ENCODE measurements around the gene ERBB4.

Gene ERBB4

GRCh38 chr2:212274215-212274614, 264.4 kb downstream of the ERBB4 start:
- Histone ChIP-seq H3K18ac (ENCODE audit: low read length) (no peak overlapping the region), H4K91ac (ENCODE audit: low read depth, low read length, poor library complexity) (no peak overlapping the region), H3K36me3 (replicated peaks in 1 of 2; ENCODE audit: control insufficient read depth in 2 of 2, insufficient read depth in 2 of 2, low read length in 2 of 2) (no peaks in the 10 kb centered on the region), H3K4me2 (ENCODE audit: insufficient read depth, low read length, poor library complexity, severe bottlenecking) (no peak overlapping the region), H3K4me1 (ENCODE audit: control insufficient read depth in 2 of 2, insufficient read depth in 1 of 2, low read depth in 1 of 2, low read length in 2 of 2) (peaks cover 0 to 3% of the 10 kb centered on the region in 2 donors), H2BK120ac (ENCODE audit: low read depth, low read length) (no peak overlapping the region), H2BK15ac (ENCODE audit: low read length) (no peak overlapping the region), H2BK12ac (ENCODE audit: low read length) (no peak overlapping the region), H3K4ac (ENCODE audit: low read length) (no peak overlapping the region), H3K79me1 (ENCODE audit: low read depth, low read length) (no peaks in the 10 kb centered on the region), H2AK5ac (ENCODE audit: low read depth, low read length) (no peak overlapping the region), H3K14ac (ENCODE audit: low read length) (no peak overlapping the region), H3K9me3 (replicated peaks in 1 of 2; ENCODE audit: control insufficient read depth in 2 of 2, insufficient read depth in 1 of 2, low read depth in 1 of 2, low read length in 2 of 2) (no peaks in the 10 kb centered on the region), H3K27ac (replicated peaks; ENCODE audit: low read length) (no peak overlapping the region), H4K8ac (ENCODE audit: low read depth, low read length) (no peak overlapping the region), H3K4me3 (ENCODE audit: low read length in 2 of 2) (no peak overlapping the region), H3K27me3 (ENCODE audit: control insufficient read depth in 3 of 3, insufficient read depth in 3 of 3, low read depth in 1 of 3, low read length in 3 of 3) (no peaks in the 10 kb centered on the region), H2BK5ac (ENCODE audit: low read length) (no peak overlapping the region), H2AFZ (ENCODE audit: low read length) (no peak overlapping the region), H3K23ac (ENCODE audit: low read depth, low read length, poor library complexity) (no peak overlapping the region), H3K9ac (ENCODE audit: low read depth, low read length, poor library complexity) (no peak overlapping the region)
- no peak for DNase-seq (ENCODE audit: low spot score)
- no CpG with 5 or more reads among the region's 2 CpGs for WGBS, 2 donors (ENCODE audit: extremely low coverage in 2 of 2, insufficient read length in 2 of 2, insufficient replicate concordance in 1 of 2)

GRCh38 chr2:212271583-212271982, 267.0 kb downstream of the ERBB4 start:
- H3K36me3 ChIP-seq (replicated peaks in 1 of 2; ENCODE audit: control insufficient read depth in 2 of 2, insufficient read depth in 2 of 2, low read length in 2 of 2): no peaks in the 10 kb centered on the region
- no peak overlapping the region for H2BK12ac ChIP-seq (ENCODE audit: low read length)
- H3K4ac ChIP-seq (ENCODE audit: low read length): no peak overlapping the region
- H3K4me2 ChIP-seq (ENCODE audit: insufficient read depth, low read length, poor library complexity, severe bottlenecking): no peak overlapping the region
- no peak overlapping the region for H3K9ac ChIP-seq (ENCODE audit: low read depth, low read length, poor library complexity)
- H2BK5ac ChIP-seq (ENCODE audit: low read length): no peak overlapping the region
- H3K9me3 ChIP-seq (replicated peaks in 1 of 2; ENCODE audit: control insufficient read depth in 2 of 2, insufficient read depth in 1 of 2, low read depth in 1 of 2, low read length in 2 of 2): no peaks in the 10 kb centered on the region
- no peak overlapping the region for H2BK15ac ChIP-seq (ENCODE audit: low read length)
- no CpG with 5 or more reads among the region's 3 CpGs for WGBS, 2 donors (ENCODE audit: extremely low coverage in 2 of 2, insufficient read length in 2 of 2, insufficient replicate concordance in 1 of 2)
- H3K27ac ChIP-seq (replicated peaks; ENCODE audit: low read length): no peak overlapping the region
- no peak overlapping the region for H2AFZ ChIP-seq (ENCODE audit: low read length)
- H2AK5ac ChIP-seq (ENCODE audit: low read depth, low read length): no peak overlapping the region
- H3K79me1 ChIP-seq (ENCODE audit: low read depth, low read length): no peaks in the 10 kb centered on the region
- DNase-seq (ENCODE audit: low spot score): no peak
- H4K91ac ChIP-seq (ENCODE audit: low read depth, low read length, poor library complexity): no peak overlapping the region
- no peak overlapping the region for H4K8ac ChIP-seq (ENCODE audit: low read depth, low read length)
- H3K14ac ChIP-seq (ENCODE audit: low read length): no peak overlapping the region
- H3K4me3 ChIP-seq (ENCODE audit: low read length in 2 of 2): no peak overlapping the region
- no peaks in the 10 kb centered on the region for H3K27me3 ChIP-seq (ENCODE audit: control insufficient read depth in 3 of 3, insufficient read depth in 3 of 3, low read depth in 1 of 3, low read length in 3 of 3)
- H3K23ac ChIP-seq (ENCODE audit: low read depth, low read length, poor library complexity): no peak overlapping the region
- H3K18ac ChIP-seq (ENCODE audit: low read length): no peak overlapping the region
- H3K4me1 ChIP-seq (ENCODE audit: control insufficient read depth in 2 of 2, insufficient read depth in 1 of 2, low read depth in 1 of 2, low read length in 2 of 2): peaks cover 0 to 7% of the 10 kb centered on the region in 2 donors
- no peak overlapping the region for H2BK120ac ChIP-seq (ENCODE audit: low read depth, low read length)

- no CpG with 5 or more reads among the region's 1 CpG for WGBS, 2 donors (ENCODE audit: extremely low coverage in 2 of 2, insufficient read length in 2 of 2, insufficient replicate concordance in 1 of 2)
Observed at GRCh38 chr2:212269005-212269404, 269.6 kb downstream of the ERBB4 start.

GRCh38 chr2:212266297-212266696, 272.3 kb downstream of the ERBB4 start:
- no peak overlapping the region for H3K14ac ChIP-seq (ENCODE audit: low read length)
- peak overlapping the region; percentile 62 for H2AFZ ChIP-seq (ENCODE audit: low read length)
- no peak overlapping the region for H2BK15ac ChIP-seq (ENCODE audit: low read length)
- H3K4me3 ChIP-seq (ENCODE audit: low read length in 2 of 2): no peak overlapping the region
- no peak overlapping the region for H4K8ac ChIP-seq (ENCODE audit: low read depth, low read length)
- no peak overlapping the region for H3K18ac ChIP-seq (ENCODE audit: low read length)
- DNase-seq (ENCODE audit: low spot score): no peak
- no peaks in the 10 kb centered on the region for H3K9me3 ChIP-seq (replicated peaks in 1 of 2; ENCODE audit: control insufficient read depth in 2 of 2, insufficient read depth in 1 of 2, low read depth in 1 of 2, low read length in 2 of 2)
- H3K79me1 ChIP-seq (ENCODE audit: low read depth, low read length): no peaks in the 10 kb centered on the region
- H3K27ac ChIP-seq (replicated peaks; ENCODE audit: low read length): peak overlapping the region; percentile 13
- no peak overlapping the region for H2AK5ac ChIP-seq (ENCODE audit: low read depth, low read length)
- no peak overlapping the region for H2BK12ac ChIP-seq (ENCODE audit: low read length)
- no CpG with 5 or more reads among the region's 1 CpG for WGBS, 2 donors (ENCODE audit: extremely low coverage in 2 of 2, insufficient read length in 2 of 2, insufficient replicate concordance in 1 of 2)
- H2BK120ac ChIP-seq (ENCODE audit: low read depth, low read length): no peak overlapping the region
- no peak overlapping the region for H3K4ac ChIP-seq (ENCODE audit: low read length)
- no peaks in the 10 kb centered on the region for H3K36me3 ChIP-seq (replicated peaks in 1 of 2; ENCODE audit: control insufficient read depth in 2 of 2, insufficient read depth in 2 of 2, low read length in 2 of 2)
- H2BK5ac ChIP-seq (ENCODE audit: low read length): no peak overlapping the region
- peaks cover 0 to 5% of the 10 kb centered on the region in 2 donors for H3K4me1 ChIP-seq (ENCODE audit: control insufficient read depth in 2 of 2, insufficient read depth in 1 of 2, low read depth in 1 of 2, low read length in 2 of 2)
- H4K91ac ChIP-seq (ENCODE audit: low read depth, low read length, poor library complexity): no peak overlapping the region
- no peak overlapping the region for H3K4me2 ChIP-seq (ENCODE audit: insufficient read depth, low read length, poor library complexity, severe bottlenecking)
- no peak overlapping the region for H3K9ac ChIP-seq (ENCODE audit: low read depth, low read length, poor library complexity)
- no peaks in the 10 kb centered on the region for H3K27me3 ChIP-seq (ENCODE audit: control insufficient read depth in 3 of 3, insufficient read depth in 3 of 3, low read depth in 1 of 3, low read length in 3 of 3)
- no peak overlapping the region for H3K23ac ChIP-seq (ENCODE audit: low read depth, low read length, poor library complexity)

More at GRCh38 chr2:212269005-212269404, 269.6 kb downstream of the ERBB4 start:
- H3K4ac ChIP-seq (ENCODE audit: low read length): no peak overlapping the region
- no peak overlapping the region for H2BK120ac ChIP-seq (ENCODE audit: low read depth, low read length)
- no peak overlapping the region for H3K27ac ChIP-seq (replicated peaks; ENCODE audit: low read length)
- H3K4me3 ChIP-seq (ENCODE audit: low read length in 2 of 2): no peak overlapping the region
- H3K36me3 ChIP-seq (replicated peaks in 1 of 2; ENCODE audit: control insufficient read depth in 2 of 2, insufficient read depth in 2 of 2, low read length in 2 of 2): no peaks in the 10 kb centered on the region
- H3K18ac ChIP-seq (ENCODE audit: low read length): no peak overlapping the region
- no peak overlapping the region for H2BK15ac ChIP-seq (ENCODE audit: low read length)
- H3K4me2 ChIP-seq (ENCODE audit: insufficient read depth, low read length, poor library complexity, severe bottlenecking): no peak overlapping the region
- no peaks in the 10 kb centered on the region for H3K27me3 ChIP-seq (ENCODE audit: control insufficient read depth in 3 of 3, insufficient read depth in 3 of 3, low read depth in 1 of 3, low read length in 3 of 3)
- no peaks in the 10 kb centered on the region for H3K79me1 ChIP-seq (ENCODE audit: low read depth, low read length)
- H2AFZ ChIP-seq (ENCODE audit: low read length): no peak overlapping the region
- no peaks in the 10 kb centered on the region for H3K9me3 ChIP-seq (replicated peaks in 1 of 2; ENCODE audit: control insufficient read depth in 2 of 2, insufficient read depth in 1 of 2, low read depth in 1 of 2, low read length in 2 of 2)
- no peak overlapping the region for H2BK12ac ChIP-seq (ENCODE audit: low read length)
- DNase-seq (ENCODE audit: low spot score): no peak
- H3K14ac ChIP-seq (ENCODE audit: low read length): no peak overlapping the region
- no peak overlapping the region for H3K23ac ChIP-seq (ENCODE audit: low read depth, low read length, poor library complexity)
- H2BK5ac ChIP-seq (ENCODE audit: low read length): no peak overlapping the region
- no peak overlapping the region for H4K8ac ChIP-seq (ENCODE audit: low read depth, low read length)
- H3K9ac ChIP-seq (ENCODE audit: low read depth, low read length, poor library complexity): no peak overlapping the region
- no peak overlapping the region for H2AK5ac ChIP-seq (ENCODE audit: low read depth, low read length)
- H4K91ac ChIP-seq (ENCODE audit: low read depth, low read length, poor library complexity): no peak overlapping the region
- H3K4me1 ChIP-seq (ENCODE audit: control insufficient read depth in 2 of 2, insufficient read depth in 1 of 2, low read depth in 1 of 2, low read length in 2 of 2): peaks cover 0 to 5% of the 10 kb centered on the region in 2 donors

Data from neuronal stem cell (in vitro differentiated cells).